Activated effector memory CD4-positive, alpha-beta T cell treated with anti-CD3 and anti-CD28 coated beads, Interleukin-2, amount 50 U/mL, for 16 hours (primary cell): ENCODE results near the gene GFPT1.

Experiments
- DNase-seq: peaks from one replicate; pipeline ENCODE4 v3.0.0-alpha.2; 2020

Gene GFPT1

DNA sequence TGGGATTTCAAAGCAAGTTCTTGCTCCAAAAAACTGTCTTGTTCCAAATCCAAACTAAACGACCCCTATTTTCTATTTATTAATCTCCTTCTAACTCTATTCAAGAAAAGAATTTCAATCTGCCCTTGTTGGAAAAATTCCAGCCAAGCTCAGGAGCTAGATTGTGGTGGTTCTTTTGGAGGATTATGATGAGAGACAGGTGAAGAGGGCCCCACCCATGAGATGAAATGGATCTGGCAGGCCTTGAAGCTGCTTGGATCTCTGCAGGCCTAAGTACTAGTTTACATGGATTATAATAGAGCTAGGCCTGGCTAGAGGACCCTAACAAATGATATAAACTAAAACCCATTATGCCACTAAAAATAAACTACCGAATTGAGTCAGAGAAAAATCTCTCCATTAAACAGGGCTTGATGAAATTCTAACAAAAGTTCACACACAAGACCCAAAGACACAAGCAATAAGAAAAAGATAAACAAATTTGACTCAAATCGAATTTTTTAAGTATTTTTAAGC, 101.6 kb downstream of the GFPT1 start:
- no peak for DNase-seq

DNA sequence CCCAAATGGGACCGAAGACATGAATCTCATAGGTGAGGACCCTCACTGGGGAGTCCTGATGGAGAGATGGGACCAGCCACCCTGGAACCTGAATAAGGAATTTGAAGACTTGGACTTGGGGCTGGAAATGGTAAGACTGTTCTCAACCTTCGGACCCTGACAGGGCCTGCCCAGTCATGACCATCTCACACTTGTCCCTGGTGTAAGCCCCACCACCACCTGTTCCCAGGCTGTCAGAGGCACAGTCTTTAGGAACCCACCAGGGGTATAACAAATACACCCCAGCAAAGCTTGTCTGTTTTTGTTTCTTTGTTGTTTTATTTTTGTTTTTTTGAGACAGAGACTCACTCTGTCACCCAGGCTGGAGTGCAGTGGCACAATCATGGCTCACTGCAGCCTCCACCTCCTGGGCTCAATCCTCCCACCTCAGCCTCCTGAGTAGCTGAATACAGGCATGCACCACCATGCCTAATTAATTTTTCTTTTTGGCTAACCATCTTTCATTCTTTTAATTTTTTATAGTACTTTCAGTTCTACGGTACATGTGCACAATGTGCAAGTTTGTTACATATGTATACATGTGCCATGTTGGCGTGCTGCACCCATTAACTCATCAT, 106.1 kb downstream of the GFPT1 start:
- no peak for DNase-seq

DNA sequence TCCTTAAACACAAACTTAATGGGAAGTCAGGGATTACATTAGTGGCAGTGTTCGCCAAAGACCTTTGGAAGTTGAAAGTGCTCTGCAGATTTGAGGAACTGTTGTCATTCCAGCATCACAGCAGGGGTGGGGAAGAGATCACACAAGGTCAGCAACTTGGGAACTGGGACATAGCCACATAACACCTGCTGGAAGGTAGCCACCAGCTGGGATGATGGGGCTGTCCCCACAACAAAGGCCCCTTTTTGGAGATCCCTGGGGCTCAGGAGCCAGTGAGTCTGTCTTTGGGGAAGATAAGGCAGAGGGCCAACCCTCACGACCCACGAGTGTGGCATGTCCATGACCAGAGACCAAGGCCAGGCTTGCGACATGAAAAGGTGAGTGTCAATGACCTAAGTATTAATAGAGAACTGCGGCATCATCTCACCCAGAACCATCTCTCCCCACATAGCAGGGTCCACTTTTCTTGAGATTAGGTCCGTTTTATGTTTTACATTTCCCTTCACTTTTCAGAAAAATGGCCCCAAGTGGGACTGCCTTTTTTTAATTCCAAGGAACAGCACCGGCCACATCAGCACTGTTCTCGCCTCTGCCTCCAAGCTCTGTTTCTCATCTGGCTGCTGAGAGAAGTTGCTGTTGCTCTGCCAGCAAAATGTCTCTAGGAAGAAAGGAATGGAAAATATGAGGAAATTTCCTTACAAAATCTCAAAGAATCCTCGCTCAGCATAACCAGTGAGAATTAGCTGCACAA, 106.9 kb downstream of the GFPT1 start:
- no peak for DNase-seq

DNA sequence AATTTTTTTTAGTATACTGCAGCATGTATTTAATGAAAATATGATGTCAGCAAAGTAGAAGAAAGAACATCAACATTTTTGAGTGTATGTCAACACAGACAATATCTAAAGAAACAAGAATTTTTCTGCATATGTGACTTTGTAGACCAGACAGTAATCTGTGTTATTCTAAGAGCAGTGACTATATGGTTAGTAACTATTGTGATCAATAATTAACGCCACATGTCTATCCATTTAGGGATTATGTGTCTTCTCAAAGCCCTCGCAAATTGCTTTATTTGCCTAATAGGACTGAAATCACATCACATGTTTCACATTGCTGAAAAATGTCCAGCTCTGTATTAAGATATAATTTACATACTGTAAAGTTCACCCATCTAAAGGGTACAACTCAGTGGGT, 107.8 kb downstream of the GFPT1 start:
- DNase-seq: no peak

DNA sequence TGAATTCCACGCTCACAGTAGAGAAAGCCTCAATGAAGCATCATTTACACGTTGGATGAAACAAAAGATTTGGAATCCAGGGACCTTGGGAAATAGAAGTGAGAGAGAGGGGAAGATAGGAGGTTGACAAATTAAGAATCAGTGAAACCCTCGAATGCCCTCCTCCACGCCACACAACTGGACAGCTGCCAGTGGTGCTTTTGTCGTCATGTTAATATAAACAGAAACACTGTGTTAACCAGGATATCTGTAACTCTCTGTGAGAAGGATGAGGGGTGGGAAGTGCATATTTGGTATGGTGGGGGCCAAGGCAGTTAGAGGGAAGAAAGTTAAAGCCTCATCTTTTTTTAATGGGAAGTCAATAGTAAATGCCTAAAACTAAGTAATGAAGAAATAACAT, 108.7 kb downstream of the GFPT1 start:
- DNase-seq: no peak

DNA sequence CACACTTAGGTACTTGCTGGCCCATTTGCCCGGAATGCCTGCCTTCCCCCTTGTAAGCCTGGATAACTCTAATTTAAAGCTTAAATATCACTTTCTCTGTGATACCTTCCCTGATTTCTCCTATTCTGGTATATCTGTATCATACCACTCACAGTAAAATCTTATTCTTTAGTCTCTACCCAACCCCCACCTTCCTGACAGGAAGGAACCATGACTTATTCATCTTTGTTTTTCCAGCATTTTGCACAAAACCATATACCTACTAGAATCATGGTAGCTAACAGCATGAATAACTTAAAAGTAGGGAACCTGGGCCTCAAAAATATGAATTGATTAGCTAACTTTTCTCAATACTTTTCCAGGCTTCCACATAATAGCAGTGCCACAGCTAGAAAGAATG, 111.5 kb downstream of the GFPT1 start:
- DNase-seq: no peak

DNA sequence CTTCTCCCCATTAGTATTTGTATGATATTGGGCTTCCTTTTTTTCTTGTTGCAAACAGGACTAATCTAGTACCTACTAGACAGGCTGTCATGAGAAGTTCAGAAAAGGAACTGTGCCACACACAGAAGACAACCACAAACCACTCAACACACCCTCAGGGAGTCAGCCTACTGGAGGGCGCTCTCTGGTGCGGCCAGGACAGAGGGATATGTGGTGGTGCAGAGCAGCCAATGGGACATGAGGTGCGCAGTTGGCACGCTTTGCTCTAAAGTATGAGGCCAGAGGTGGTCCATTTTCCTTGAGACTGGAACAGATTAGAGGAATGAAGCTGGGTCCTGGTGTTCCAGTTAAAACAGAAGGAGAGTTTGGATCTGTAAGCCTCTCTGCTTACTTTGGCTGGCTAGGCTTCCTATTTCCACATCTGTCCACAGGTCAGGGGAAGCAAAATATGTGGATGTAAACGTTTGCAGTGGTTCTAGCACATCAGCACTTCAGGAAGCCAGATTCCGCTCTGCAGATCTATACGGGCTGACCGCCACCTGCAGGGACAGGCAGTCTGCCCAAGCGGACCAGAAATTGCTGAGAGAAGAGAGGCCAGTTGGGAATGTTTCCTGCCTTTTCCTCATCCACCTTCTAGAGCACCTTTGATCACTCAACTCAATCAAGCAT, 114.1 kb downstream of the GFPT1 start:
- no peak for DNase-seq

DNA sequence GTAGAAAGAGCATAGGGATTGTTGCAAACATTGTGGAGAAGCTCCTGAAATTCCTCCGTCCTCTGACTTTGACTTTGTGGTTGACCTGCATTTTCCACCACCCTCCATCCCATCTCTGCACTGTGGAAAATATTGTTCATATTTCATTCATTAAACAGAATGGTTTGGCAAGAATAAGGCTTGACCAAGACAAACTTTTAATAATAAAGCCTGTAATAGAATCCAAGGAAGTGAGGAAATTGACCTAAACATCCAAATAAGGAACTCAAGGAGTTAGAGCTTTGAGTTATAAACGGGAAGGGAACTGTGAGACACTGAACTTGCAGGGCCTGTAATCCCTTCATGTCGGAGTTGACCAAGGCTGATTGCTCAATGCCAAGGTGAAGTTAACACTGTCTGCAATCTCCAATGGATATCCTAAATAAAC, 115.2 kb downstream of the GFPT1 start:
- DNase-seq: no peak
